Colonic mucosa (tissue), 4 donors: ENCODE data around the gene SPON1. TPM values are rescaled to one million over a fixed set of nuclear protein-coding genes. Genes with fewer than 3 reads are reported as not detected.

Experiments used
- DNase-seq: peaks from one replicate; pipeline ENCODE4 v3.0.0-alpha.2; 2020
- H3K27ac ChIP-seq: fragments of 200-600 bp; one replicate; pipeline ENCODE4 v1.8.0; 2021
- H3K27me3 ChIP-seq: fragments of 200-600 bp; one replicate; pipeline ENCODE4 v1.8.0; 2021
- H3K36me3 ChIP-seq: fragments of 200-600 bp; one replicate; pipeline ENCODE4 v1.8.0; 2021
- H3K4me1 ChIP-seq: fragments of 200-600 bp; one replicate; pipeline ENCODE4 v1.8.0; 2021; ENCODE audit warnings: mild to moderate bottlenecking
- H3K4me3 ChIP-seq: fragments of 200-600 bp; one replicate; pipeline ENCODE4 v1.8.0; 2021
- H3K9ac ChIP-seq, 2 donors: one replicate each; pipeline ENCODE4 v1.7.0; 2013; ENCODE audit warnings: control low read depth in 2 of 2, low read depth in 2 of 2, low read length in 2 of 2
- H3K9me3 ChIP-seq: fragments of 200-600 bp; one replicate; pipeline ENCODE4 v1.8.0; 2021
- CTCF ChIP-seq: fragments of 200-600 bp; IDR thresholded peaks from one replicate; pipeline ENCODE4 v1.8.0; 2022; ENCODE audit warnings: antibody characterized with exemption, mild to moderate bottlenecking
- intact Hi-C: fragments of 100-400 bp; cut with DNase I; formaldehyde crosslinking; loops from one replicate; pipeline ENCODE4 v1.14.1; 2022
- total RNA-seq, 2 donors: library from RNA; stranded (reverse); fragmentation: NEBNext Ultra II Directional in 1 of 2; extraction: Animal tissue kit (Norgen Biotek cat#: 25700) in 1 of 2; gene quantifications; one replicate each; pipeline ENCODE4 v1.2.1, GENCODE V29; 2021
- donor health status: healthy.
- donor health status: DM: no; HTN: no; CAD: no.
- donor health status: DM: no; HTN: no; CAD: no.

Gene SPON1
- total RNA-seq, 2 donors from 2014 or later = 91.4 to 93.9 TPM

GRCh38 chr11:14299921-14300320 is 337.4 kb downstream of the SPON1 start:
- intact Hi-C loops = loop anchor here (2.0 kb wide), 1 partner anchor 119 kb away; no protein-coding TSS in a partner anchor
- H3K9ac ChIP-seq = no peak overlapping the region
- no peaks in the 10 kb centered on the region for H3K9me3 ChIP-seq

GRCh38 chr11:14300661-14301304 is 338.3 kb downstream of the SPON1 start:
- no peaks in the 10 kb centered on the region for H3K27me3 ChIP-seq
- no peak overlapping the region for H3K4me3 ChIP-seq
- intact Hi-C loops = loop anchor here (2.0 kb wide), 1 partner anchor 118 kb away; no protein-coding TSS in a partner anchor
- peaks cover 3% of the 10 kb centered on the region for H3K4me1 ChIP-seq
- H3K27ac ChIP-seq = no peak overlapping the region
- H3K9me3 ChIP-seq = no peaks in the 10 kb centered on the region
- H3K36me3 ChIP-seq = no peaks in the 10 kb centered on the region
- H3K9ac ChIP-seq = no peak overlapping the region
- peak; percentile 58 for TF ChIP-seq CTCF
- DNase-seq = peak; percentile 58

More at GRCh38 chr11:14299921-14300320, 337.4 kb downstream of the SPON1 start:
- Histone ChIP-seq H3K4me3 (no peak overlapping the region), H3K4me1 (peaks cover 3% of the 10 kb centered on the region), H3K36me3 (no peaks in the 10 kb centered on the region), H3K27ac (no peak overlapping the region), H3K27me3 (no peaks in the 10 kb centered on the region)
- TF ChIP-seq CTCF = no peak
- no peak for DNase-seq

- DNase-seq = no peak
- no peaks in the 10 kb centered on the region for H3K36me3 ChIP-seq
- no peaks in the 10 kb centered on the region for H3K27me3 ChIP-seq
- no peak overlapping the region for H3K9ac ChIP-seq
- TF ChIP-seq CTCF = no peak
- intact Hi-C loops = no loop called here
- H3K4me1 ChIP-seq = peaks cover 16% of the 10 kb centered on the region
- no peaks in the 10 kb centered on the region for H3K9me3 ChIP-seq
- no peak overlapping the region for H3K4me3 ChIP-seq
- no peak overlapping the region for H3K27ac ChIP-seq
These were observed 342.1 kb downstream of the SPON1 start for GRCh38 chr11:14304601-14305000.

DNA sequence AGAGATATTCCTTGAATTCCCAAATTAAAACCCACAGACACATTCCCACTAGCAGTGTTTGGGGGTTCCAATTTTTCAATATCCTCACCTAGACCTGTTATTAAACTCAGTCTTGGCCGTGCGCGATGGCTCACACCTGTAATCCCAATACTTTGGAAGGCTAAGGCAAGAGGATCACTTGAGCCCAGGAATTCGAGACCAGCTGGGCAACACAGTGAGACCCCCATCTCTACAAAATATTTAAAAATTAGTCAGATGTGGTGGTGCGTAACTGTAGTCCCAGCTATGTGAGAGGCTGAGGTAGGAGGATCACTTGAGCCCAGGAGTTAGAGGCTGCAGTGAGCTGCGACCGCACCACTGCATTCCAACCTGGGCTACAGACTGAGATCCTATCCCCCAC is 343.1 kb downstream of the SPON1 start:
- no peak for DNase-seq
- Histone ChIP-seq H3K4me3 (no peak overlapping the region), H3K9me3 (no peaks in the 10 kb centered on the region), H3K9ac (no peak overlapping the region), H3K4me1 (peaks cover 16% of the 10 kb centered on the region), H3K27me3 (no peaks in the 10 kb centered on the region), H3K27ac (no peak overlapping the region), H3K36me3 (no peaks in the 10 kb centered on the region)
- no peak for TF ChIP-seq CTCF
- intact Hi-C loops = no loop called here

GRCh38 chr11:14306481-14306880 is 344.0 kb downstream of the SPON1 start:
- H3K9ac ChIP-seq = no peak overlapping the region
- intact Hi-C loops = no loop called here

More at GRCh38 chr11:14306481-14306880, 344.0 kb downstream of the SPON1 start:
- no peaks in the 10 kb centered on the region for H3K9me3 ChIP-seq
- no peak for TF ChIP-seq CTCF
- H3K4me3 ChIP-seq = no peak overlapping the region
- peaks cover 13% of the 10 kb centered on the region for H3K4me1 ChIP-seq
- DNase-seq = no peak
- no peaks in the 10 kb centered on the region for H3K27me3 ChIP-seq
- no peak overlapping the region for H3K27ac ChIP-seq
- H3K36me3 ChIP-seq = no peaks in the 10 kb centered on the region
